Panc1 (cell line): Measurements from ENCODE around the gene HRH3. TPM values are rescaled to one million over a fixed set of nuclear protein-coding genes. Genes with fewer than 3 reads are reported as not detected.

Experiments
- ATAC-seq: fragments of 200-7000 bp; cut with Tn5 transposase; 2 replicates; pipeline ENCODE4 v1.9.1; 2020; ENCODE audit warnings: mild to moderate bottlenecking, moderate library complexity
- BruUV-seq: library from RNA; stranded (reverse); fragments of 400-500 nt; replicated peaks from 2 replicates; lab custom pipeline; 2021; lab: Mats Ljungman, UMichigan
- CTCF ChIA-PET: fragments of 300-600 bp; sonication (Branson Sonifier 250); formaldehyde crosslinking; loops from one replicate; lab custom pipeline; 2022; ENCODE audit warnings: antibody characterized with exemption; lab: Charles Lee
- POLR2A ChIA-PET: fragments of 300-600 bp; sonication (Branson Sonifier 250); formaldehyde crosslinking; loops from one replicate; lab custom pipeline; 2022; ENCODE audit warnings: antibody characterized with exemption; lab: Charles Lee
- DNase-seq: peaks from one replicate; pipeline ENCODE4 v3.0.0-alpha.2; 2010; ENCODE audit warnings: low read depth, low spot score
- H3K27ac ChIP-seq: 2 replicates; pipeline ENCODE4 v1.5.1; 2011; ENCODE audit warnings: mild to moderate bottlenecking, low read length, inconsistent platforms
- H3K27me3 ChIP-seq: fragments of 200-500 bp; sonication (Bioruptor generic); 2 replicates; pipeline ENCODE4 v1.6.0; 2014; ENCODE audit warnings: low read length, inconsistent platforms; ENCODE audit not compliant: control insufficient read depth, insufficient read depth
- H3K36me3 ChIP-seq: fragments of 200-500 bp; sonication (Bioruptor generic); 2 replicates; pipeline ENCODE4 v1.5.1; 2014; ENCODE audit warnings: inconsistent platforms, mild to moderate bottlenecking, low read length, moderate library complexity; ENCODE audit not compliant: control insufficient read depth, insufficient read depth
- H3K4me1 ChIP-seq: 2 replicates; pipeline ENCODE4 v1.5.1; 2011; ENCODE audit warnings: inconsistent platforms, mild to moderate bottlenecking, low read length, moderate library complexity; ENCODE audit not compliant: control insufficient read depth, insufficient read depth
- H3K4me3 ChIP-seq, 2 experiments: 2 replicates each; pipeline ENCODE4 v1.5.1; 2011 to 2012; ENCODE audit warnings: low read depth in 2 of 2, low read length in 2 of 2, mild to moderate bottlenecking in 2 of 2, inconsistent platforms in 1 of 2, moderate library complexity in 1 of 2
- H3K9me3 ChIP-seq: fragments of 200-500 bp; sonication (Bioruptor generic); 2 replicates; pipeline ENCODE4 v1.5.1; 2014; ENCODE audit warnings: low read depth, mild to moderate bottlenecking, inconsistent platforms, low read length, moderate library complexity; ENCODE audit not compliant: control insufficient read depth, insufficient read depth
- POLR2AphosphoS5 ChIP-seq: IDR thresholded peaks from 2 replicates; pipeline ENCODE4 v1.6.1; 2012; ENCODE audit warnings: mild to moderate bottlenecking, low read depth, low read length, moderate library complexity
- SIN3A ChIP-seq: IDR thresholded peaks from 2 replicates; pipeline ENCODE4 v1.6.1; 2012; ENCODE audit warnings: low read depth, mild to moderate bottlenecking, low read length, moderate library complexity, borderline replicate concordance; ENCODE audit not compliant: insufficient read depth
- TCF7L2 ChIP-seq: IDR thresholded peaks from 2 replicates; pipeline ENCODE4 v1.6.1; 2011; ENCODE audit warnings: mild to moderate bottlenecking, low read depth, low read length, inconsistent platforms
- in situ Hi-C: cut with HindIII; loops from 2 replicates; pipeline ENCODE4 v1.10.0; 2016; ENCODE audit warnings: low sequenced_read_pairs, low pct_unique_long_range_greater_than_20kb
- intact Hi-C: fragments of 100-400 bp; cut with micrococcal nuclease; formaldehyde crosslinking; loops from one replicate; pipeline ENCODE4 v1.10.0; 2022; ENCODE audit not compliant: unreplicated experiment
- total RNA-seq: library from RNA; stranded (reverse); gene quantifications from one replicate; pipeline ENCODE4 v1.2.1, GENCODE V29; 2021; ENCODE audit not compliant: unreplicated experiment
- TF ChIP-seq, protein P1 (sequence below): fragments of 450-650 bp; IDR thresholded peaks from 2 replicates; pipeline ENCODE4 v1.5.1; 2017; ENCODE audit warnings: mild to moderate bottlenecking
- TF ChIP-seq, protein P2 (sequence below), 2 experiments: IDR thresholded peaks; 2 replicates each; pipeline ENCODE4 v1.6.1; 2011 to 2012; ENCODE audit warnings: low read depth in 2 of 2, control low read depth in 1 of 2, low read length in 1 of 2, mild to moderate bottlenecking in 1 of 2, moderate library complexity in 1 of 2; ENCODE audit not compliant: insufficient read depth in 1 of 2

The HRH3 gene
- total RNA-seq, 1 experiment from 2014 or later = 0.10 TPM

DNA sequence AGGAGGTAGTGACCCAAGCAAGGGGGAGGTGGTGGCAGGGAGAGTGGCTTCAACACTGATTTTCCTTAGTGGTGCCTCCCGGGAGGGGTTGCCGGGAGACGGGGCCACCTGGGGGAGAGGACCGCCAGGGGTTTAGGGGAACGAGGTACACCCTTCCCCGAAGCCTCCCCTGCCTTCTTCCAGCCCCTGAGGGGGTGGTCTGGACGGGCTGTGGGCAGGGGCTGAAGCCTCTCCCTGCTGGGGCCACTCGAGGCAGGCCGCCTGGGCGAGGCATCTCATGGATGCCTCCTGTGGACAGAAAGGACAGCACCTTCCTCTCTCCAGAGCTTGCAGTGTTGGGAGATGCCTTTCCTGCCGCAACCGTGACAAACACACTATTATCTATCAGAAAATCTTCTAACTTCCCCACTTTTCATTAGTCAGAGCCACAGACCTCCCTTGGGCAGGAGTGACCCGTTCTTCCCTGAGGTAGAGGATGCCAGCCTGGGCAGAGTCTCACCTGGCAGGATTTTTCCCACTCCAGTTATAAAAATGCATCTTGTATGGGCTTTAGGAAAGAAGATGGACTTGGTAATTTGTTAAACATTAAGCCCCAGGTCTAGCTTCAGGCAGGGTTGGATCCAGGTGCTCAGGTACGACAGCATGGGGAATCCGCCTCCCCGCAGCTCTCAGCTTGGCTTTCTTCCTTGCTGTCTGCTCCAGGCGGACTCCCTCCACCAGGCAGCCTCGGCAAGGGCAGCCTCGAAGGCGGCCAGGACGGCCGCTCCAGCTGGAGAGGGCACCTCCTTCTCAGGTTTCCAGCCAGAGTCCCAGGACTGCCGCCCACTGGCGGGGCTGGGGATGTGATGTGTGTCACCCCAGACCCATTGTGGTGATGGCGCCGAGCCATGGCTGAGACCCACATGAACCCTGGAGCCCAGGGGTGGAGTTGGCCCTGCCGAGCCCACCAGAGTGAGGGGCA, 11.0 kb downstream of the HRH3 start:
- POLR2A ChIA-PET = no interaction called here
- CTCF ChIA-PET = no interaction called here
- ATAC-seq = peak; percentile 19; the same call in 1 of the 2 replicates

DNA sequence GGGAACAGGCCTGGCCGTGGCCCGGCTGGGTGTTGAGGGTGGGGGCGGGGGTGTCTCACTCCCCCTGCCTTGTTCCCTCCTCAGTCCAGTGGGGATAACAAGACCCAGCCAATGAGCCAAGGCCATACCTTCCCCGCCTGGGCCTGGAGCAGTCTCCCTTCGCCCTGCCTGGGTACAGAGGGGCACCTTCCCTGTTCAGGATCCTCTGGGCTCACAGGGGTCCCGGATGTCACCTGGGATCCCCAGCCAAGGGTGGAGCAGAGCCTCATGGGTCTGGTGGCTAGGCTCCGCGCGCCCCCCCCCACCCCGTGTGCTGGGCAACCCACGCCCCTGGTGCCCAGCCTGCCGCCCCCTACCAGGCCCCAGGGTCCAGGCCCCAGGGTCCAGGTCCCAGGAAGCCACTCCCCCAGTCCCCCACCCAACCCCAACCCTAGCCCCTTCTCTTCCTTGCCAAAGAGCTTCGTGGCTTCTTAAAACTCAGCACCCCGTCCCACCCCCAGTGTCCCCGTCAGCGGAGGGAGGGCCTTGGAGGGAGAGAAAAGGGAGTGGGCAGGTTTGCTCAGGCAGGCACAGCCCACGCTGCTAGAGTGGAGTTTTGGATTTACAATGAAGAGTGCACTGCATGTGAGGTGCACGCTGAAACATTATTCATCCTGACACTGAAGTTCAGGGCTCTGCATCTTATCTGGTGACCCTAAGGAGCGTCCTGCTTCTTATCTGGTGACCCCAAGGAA, 11.8 kb downstream of the HRH3 start:
- H3K4me3 ChIP-seq = no peak overlapping the region
- no peaks in the 10 kb centered on the region for H3K27me3 ChIP-seq
- TF ChIP-seq POLR2AphosphoS5 (no peak), TCF7L2 (no peak), SIN3A (no peak)
- TF ChIP-seq, protein P1, sequence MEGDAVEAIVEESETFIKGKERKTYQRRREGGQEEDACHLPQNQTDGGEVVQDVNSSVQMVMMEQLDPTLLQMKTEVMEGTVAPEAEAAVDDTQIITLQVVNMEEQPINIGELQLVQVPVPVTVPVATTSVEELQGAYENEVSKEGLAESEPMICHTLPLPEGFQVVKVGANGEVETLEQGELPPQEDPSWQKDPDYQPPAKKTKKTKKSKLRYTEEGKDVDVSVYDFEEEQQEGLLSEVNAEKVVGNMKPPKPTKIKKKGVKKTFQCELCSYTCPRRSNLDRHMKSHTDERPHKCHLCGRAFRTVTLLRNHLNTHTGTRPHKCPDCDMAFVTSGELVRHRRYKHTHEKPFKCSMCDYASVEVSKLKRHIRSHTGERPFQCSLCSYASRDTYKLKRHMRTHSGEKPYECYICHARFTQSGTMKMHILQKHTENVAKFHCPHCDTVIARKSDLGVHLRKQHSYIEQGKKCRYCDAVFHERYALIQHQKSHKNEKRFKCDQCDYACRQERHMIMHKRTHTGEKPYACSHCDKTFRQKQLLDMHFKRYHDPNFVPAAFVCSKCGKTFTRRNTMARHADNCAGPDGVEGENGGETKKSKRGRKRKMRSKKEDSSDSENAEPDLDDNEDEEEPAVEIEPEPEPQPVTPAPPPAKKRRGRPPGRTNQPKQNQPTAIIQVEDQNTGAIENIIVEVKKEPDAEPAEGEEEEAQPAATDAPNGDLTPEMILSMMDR = no peak
- TF ChIP-seq, protein P2, sequence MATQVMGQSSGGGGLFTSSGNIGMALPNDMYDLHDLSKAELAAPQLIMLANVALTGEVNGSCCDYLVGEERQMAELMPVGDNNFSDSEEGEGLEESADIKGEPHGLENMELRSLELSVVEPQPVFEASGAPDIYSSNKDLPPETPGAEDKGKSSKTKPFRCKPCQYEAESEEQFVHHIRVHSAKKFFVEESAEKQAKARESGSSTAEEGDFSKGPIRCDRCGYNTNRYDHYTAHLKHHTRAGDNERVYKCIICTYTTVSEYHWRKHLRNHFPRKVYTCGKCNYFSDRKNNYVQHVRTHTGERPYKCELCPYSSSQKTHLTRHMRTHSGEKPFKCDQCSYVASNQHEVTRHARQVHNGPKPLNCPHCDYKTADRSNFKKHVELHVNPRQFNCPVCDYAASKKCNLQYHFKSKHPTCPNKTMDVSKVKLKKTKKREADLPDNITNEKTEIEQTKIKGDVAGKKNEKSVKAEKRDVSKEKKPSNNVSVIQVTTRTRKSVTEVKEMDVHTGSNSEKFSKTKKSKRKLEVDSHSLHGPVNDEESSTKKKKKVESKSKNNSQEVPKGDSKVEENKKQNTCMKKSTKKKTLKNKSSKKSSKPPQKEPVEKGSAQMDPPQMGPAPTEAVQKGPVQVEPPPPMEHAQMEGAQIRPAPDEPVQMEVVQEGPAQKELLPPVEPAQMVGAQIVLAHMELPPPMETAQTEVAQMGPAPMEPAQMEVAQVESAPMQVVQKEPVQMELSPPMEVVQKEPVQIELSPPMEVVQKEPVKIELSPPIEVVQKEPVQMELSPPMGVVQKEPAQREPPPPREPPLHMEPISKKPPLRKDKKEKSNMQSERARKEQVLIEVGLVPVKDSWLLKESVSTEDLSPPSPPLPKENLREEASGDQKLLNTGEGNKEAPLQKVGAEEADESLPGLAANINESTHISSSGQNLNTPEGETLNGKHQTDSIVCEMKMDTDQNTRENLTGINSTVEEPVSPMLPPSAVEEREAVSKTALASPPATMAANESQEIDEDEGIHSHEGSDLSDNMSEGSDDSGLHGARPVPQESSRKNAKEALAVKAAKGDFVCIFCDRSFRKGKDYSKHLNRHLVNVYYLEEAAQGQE (IDR thresholded peaks at IDR 0.05; ENCODE audit: insufficient read depth in 1 of 2, low read depth in 2 of 2, low read length in 1 of 2) = no peak
- H3K36me3 ChIP-seq = no peaks in the 10 kb centered on the region
- H3K4me1 ChIP-seq = peaks cover 7% of the 10 kb centered on the region
- no peak overlapping the region for H3K27ac ChIP-seq
- ChIA-PET POLR2A (no interaction called here), CTCF (no interaction called here)
- DNase-seq = no peak
- no peaks in the 10 kb centered on the region for H3K9me3 ChIP-seq
- ATAC-seq = no peak
- intact Hi-C loops = no loop called here
- BruUV-seq = no TSS peak
- in situ Hi-C loops = no loop called here

More for the DNA sequence above, 11.0 kb downstream of the HRH3 start:
- H3K27ac ChIP-seq = no peak overlapping the region
- H3K4me1 ChIP-seq = peaks cover 11% of the 10 kb centered on the region
- no peaks in the 10 kb centered on the region for H3K27me3 ChIP-seq
- no peaks in the 10 kb centered on the region for H3K9me3 ChIP-seq
- intact Hi-C loops = no loop called here
- no peak overlapping the region for H3K4me3 ChIP-seq
- no TSS peak for BruUV-seq
- in situ Hi-C loops = no loop called here
- no peak for DNase-seq
- no peaks in the 10 kb centered on the region for H3K36me3 ChIP-seq
- TF ChIP-seq TCF7L2 (no peak), SIN3A (no peak), POLR2AphosphoS5 (no peak)
- TF ChIP-seq, protein P2 (IDR thresholded peaks at IDR 0.05; ENCODE audit: insufficient read depth in 1 of 2, low read depth in 2 of 2, low read length in 1 of 2) = no peak
- TF ChIP-seq, protein P1 = no peak
